Mucosa of stomach (tissue), 1 donor: ENCODE measurements around the gene FMN1.
"Not testable (repeated sequence)": the region's sequence is repeated elsewhere in the genome, so short reads cannot be mapped to it uniquely, and the experiment has no call there.

Experiments used
- H3K27me3 ChIP-seq: one replicate; pipeline ENCODE4 v1.7.0; 2013; ENCODE audit warnings: mild to moderate bottlenecking, low read length; ENCODE audit not compliant: control insufficient read depth, insufficient read depth
- H3K36me3 ChIP-seq: one replicate; pipeline ENCODE4 v1.7.0; 2013; ENCODE audit warnings: low read length; ENCODE audit not compliant: control insufficient read depth, insufficient read depth
- H3K4me1 ChIP-seq: one replicate; pipeline ENCODE4 v1.7.0; 2013; ENCODE audit warnings: mild to moderate bottlenecking, low read length; ENCODE audit not compliant: control insufficient read depth, insufficient read depth
- H3K4me3 ChIP-seq: one replicate; pipeline ENCODE4 v1.7.0; 2013; ENCODE audit warnings: low read length
- H3K9ac ChIP-seq: one replicate; pipeline ENCODE4 v1.7.0; 2013; ENCODE audit warnings: mild to moderate bottlenecking, low read length, moderate library complexity
- H3K9me3 ChIP-seq: one replicate; pipeline ENCODE4 v1.7.0; 2013; ENCODE audit warnings: mild to moderate bottlenecking, low read length, moderate library complexity; ENCODE audit not compliant: control insufficient read depth
- donor health status: Pancreatic carcinoma.

FMN1 gene

DNA sequence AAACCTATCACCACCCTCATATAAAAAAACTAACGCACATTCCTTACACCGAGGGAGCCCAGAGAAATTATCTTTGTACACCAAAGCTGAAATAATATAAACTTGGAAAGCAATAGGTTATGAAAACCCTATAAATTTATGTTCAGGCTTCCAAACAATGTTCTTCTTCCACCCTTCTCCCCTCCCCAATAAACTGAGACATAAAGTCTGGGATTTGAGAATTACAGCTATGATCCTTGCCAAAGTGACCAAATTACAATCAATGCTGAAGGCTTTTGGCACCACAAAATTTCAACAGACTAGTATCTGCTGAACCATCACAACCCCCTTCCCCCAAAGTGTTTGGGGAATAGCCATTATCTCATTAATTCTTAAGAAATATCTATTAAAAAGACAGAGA is 237.8 kb downstream of the FMN1 start:
- Histone ChIP-seq H3K4me1 (peaks cover 7% of the 10 kb centered on the region), H3K4me3 (no peak overlapping the region), H3K9ac (no peak overlapping the region), H3K9me3 (no peaks in the 10 kb centered on the region), H3K27me3 (no peaks in the 10 kb centered on the region), H3K36me3 (no peaks in the 10 kb centered on the region)

DNA sequence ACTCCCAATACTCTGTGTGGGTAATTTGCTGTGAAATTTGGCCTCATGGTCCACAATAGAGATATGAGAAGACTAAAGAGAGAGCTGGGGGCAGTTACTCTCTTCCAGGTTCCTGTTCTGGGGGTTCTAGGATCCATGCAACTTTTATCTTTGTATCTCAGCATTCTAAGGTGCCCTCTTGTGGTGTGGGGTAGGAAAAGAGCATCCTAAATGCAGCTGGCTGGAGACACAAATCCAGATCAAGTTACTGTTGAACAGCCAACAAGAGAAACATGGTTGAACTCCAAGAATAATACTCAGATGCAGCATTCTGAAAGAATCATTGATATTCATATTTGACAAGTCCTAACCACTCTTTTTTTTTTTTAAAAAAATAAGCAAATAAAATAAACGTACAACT is 238.5 kb downstream of the FMN1 start:
- Histone ChIP-seq H3K27me3 (no peaks in the 10 kb centered on the region), H3K4me3 (no peak overlapping the region), H3K9me3 (no peaks in the 10 kb centered on the region), H3K4me1 (peaks cover 7% of the 10 kb centered on the region), H3K9ac (no peak overlapping the region), H3K36me3 (no peaks in the 10 kb centered on the region)

GRCh38 chr15:32953533-32953910 is 241.0 kb downstream of the FMN1 start:
- Histone ChIP-seq H3K36me3 (no peaks in the 10 kb centered on the region), H3K9ac (no peak overlapping the region), H3K27me3 (no peaks in the 10 kb centered on the region), H3K4me1 (no peaks in the 10 kb centered on the region), H3K9me3 (no peaks in the 10 kb centered on the region), H3K4me3 (no peak overlapping the region)

GRCh38 chr15:32952901-32953532 is 241.5 kb downstream of the FMN1 start:
- no peaks in the 10 kb centered on the region for H3K9me3 ChIP-seq
- H3K4me1 ChIP-seq: no peaks in the 10 kb centered on the region
- H3K4me3 ChIP-seq: no peak overlapping the region
- no peak overlapping the region for H3K9ac ChIP-seq
- H3K36me3 ChIP-seq: no peaks in the 10 kb centered on the region
- H3K27me3 ChIP-seq: no peaks in the 10 kb centered on the region

DNA sequence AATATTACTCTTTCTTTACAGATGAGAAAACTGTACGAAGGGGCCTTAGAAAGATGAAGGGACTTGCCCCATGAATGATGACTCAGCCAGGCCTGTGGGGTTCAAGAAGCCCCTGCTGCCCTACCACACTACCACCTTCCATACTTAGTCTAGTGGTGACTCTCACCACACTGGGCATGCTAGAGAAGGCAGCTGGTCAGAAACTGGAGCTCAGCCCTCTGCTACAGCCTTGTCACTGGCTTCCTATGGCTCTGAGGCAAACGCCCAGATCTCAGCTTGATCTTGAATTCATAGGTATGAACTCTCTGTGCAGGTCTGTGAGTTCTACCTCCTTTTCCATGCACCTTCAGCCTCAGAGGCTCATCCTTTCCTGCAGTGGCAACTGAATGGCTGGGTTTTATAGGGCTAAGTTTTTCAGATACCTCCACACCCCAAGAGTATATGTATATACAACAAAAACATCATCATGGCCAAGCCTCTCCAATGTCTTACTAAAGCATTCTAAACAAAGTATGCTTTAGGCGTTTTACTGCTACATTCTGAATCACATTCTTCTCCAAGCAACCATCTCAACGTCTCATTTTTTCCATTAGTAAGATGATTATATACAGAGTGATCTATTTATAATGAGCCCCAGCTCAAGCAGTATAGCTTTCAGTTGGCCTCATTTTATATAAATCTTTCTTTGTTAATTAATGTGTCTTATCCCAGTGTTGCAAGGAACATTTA is 242.6 kb downstream of the FMN1 start:
- Histone ChIP-seq H3K4me3 (no peak overlapping the region), H3K9ac (no peak overlapping the region), H3K4me1 (no peaks in the 10 kb centered on the region), H3K9me3 (no peaks in the 10 kb centered on the region), H3K27me3 (no peaks in the 10 kb centered on the region), H3K36me3 (no peaks in the 10 kb centered on the region)

GRCh38 chr15:32950051-32950450 is 244.5 kb downstream of the FMN1 start:
- not testable (repeated sequence) for H3K4me3 ChIP-seq, H3K9me3 ChIP-seq, H3K9ac ChIP-seq, H3K4me1 ChIP-seq, H3K36me3 ChIP-seq, H3K27me3 ChIP-seq

- Histone ChIP-seq H3K9me3 (no peaks in the 10 kb centered on the region), H3K4me1 (no peaks in the 10 kb centered on the region), H3K4me3 (no peak overlapping the region), H3K9ac (no peak overlapping the region), H3K36me3 (no peaks in the 10 kb centered on the region), H3K27me3 (no peaks in the 10 kb centered on the region)
Measured at GRCh38 chr15:32946210-32946609, 248.3 kb downstream of the FMN1 start.

DNA sequence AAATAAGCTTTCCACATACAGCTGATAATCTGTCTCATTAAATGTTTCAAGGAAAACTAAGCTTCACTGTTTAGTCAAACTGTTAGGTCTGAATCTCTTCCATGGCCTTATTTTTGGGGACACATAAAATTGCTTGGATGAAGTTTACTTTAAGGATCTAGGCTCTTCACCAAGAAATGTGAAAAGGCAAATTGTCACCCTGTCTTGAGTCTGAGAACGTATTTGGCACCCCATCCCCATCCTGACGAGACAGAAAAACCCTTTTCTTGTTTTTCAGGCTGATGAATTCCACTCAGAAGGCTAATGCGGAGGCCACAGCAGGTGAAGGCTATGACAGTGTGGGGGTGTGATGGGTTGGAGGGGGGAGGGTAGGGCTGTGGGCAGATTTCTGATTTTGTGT is 250.1 kb downstream of the FMN1 start:
- Histone ChIP-seq H3K36me3 (no peaks in the 10 kb centered on the region), H3K27me3 (no peaks in the 10 kb centered on the region), H3K9ac (no peak overlapping the region), H3K9me3 (no peaks in the 10 kb centered on the region), H3K4me3 (no peak overlapping the region), H3K4me1 (no peaks in the 10 kb centered on the region)

- Histone ChIP-seq H3K4me3 (no peak overlapping the region), H3K36me3 (no peaks in the 10 kb centered on the region), H3K9ac (no peak overlapping the region), H3K9me3 (no peaks in the 10 kb centered on the region), H3K27me3 (no peaks in the 10 kb centered on the region), H3K4me1 (no peaks in the 10 kb centered on the region)
Measured at GRCh38 chr15:32943711-32944110, 250.8 kb downstream of the FMN1 start.

DNA sequence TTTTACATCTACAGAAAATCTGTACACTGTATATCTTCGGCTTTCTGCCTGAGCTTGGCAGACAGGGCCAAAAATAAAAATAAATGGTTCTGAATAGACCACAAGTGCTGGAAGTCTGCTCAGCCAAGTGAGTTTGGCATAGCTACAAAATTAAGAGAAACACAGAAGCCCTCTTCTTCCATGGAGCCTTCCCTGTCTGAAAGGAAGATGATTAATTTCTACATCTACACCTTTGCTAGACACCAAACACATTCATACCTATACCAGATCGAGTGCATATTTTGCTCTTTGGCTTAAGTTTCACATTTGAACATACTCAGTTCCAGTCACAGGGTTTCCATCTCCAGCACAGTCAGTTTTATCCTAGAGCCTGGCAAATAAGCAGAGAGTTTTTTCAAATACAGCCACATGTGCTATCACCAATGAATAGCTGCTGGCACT is 252.1 kb downstream of the FMN1 start:
- Histone ChIP-seq H3K9ac (no peak overlapping the region), H3K4me3 (no peak overlapping the region), H3K36me3 (no peaks in the 10 kb centered on the region), H3K9me3 (no peaks in the 10 kb centered on the region), H3K27me3 (no peaks in the 10 kb centered on the region), H3K4me1 (no peaks in the 10 kb centered on the region)

DNA sequence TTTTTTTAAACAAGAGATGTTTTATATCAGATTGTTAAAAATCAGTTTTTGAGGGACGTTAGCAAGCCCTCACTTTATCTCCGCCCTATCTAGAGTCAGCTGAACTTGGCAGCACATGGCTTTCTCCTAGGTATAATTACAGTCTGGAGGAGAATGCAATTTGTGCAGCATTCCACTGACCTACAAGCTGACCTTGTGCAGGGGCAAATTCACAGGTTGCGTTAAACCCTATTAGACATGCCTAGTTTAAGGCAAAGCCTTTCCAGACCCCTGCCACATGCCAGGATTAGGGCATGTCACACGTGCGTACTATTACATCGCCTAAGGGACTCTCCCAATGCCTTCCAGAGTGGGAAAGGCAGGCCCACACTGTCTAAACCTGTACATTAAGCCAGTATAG is 252.7 kb downstream of the FMN1 start:
- Histone ChIP-seq H3K9me3 (no peaks in the 10 kb centered on the region), H3K9ac (no peak overlapping the region), H3K27me3 (no peaks in the 10 kb centered on the region), H3K36me3 (no peaks in the 10 kb centered on the region), H3K4me3 (no peak overlapping the region), H3K4me1 (no peaks in the 10 kb centered on the region)

DNA sequence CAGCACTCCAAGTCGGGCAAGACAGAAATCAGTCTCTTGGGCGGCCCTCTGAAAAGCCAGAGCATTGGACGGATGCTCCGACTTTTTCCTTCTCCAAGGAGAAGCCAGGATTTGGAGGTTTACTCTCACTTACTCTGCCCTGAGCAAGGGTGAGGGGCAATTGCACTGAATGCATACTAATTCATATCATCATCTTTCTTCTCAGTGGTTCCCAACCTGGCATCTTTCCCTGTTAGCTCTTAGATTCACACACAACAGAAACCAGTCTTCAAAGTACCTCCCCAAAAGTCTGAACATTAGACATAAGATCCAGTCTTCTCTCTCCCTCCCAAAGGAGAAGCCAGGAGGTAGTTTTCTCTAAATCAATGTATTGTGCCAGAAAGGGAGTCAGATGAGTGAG is 257.5 kb downstream of the FMN1 start:
- Histone ChIP-seq H3K36me3 (no peaks in the 10 kb centered on the region), H3K4me3 (no peak overlapping the region), H3K27me3 (no peaks in the 10 kb centered on the region), H3K9me3 (no peaks in the 10 kb centered on the region), H3K4me1 (no peaks in the 10 kb centered on the region), H3K9ac (no peak overlapping the region)
